COLO668 (cell line): ENCODE measurements around the gene GRPEL2.

Experiments
- DNase-seq: peaks from one replicate; lab custom pipeline; 2025; ENCODE audit not compliant: unreplicated experiment; lab: John Stamatoyannopoulos, UW

The GRPEL2 gene, protein sequence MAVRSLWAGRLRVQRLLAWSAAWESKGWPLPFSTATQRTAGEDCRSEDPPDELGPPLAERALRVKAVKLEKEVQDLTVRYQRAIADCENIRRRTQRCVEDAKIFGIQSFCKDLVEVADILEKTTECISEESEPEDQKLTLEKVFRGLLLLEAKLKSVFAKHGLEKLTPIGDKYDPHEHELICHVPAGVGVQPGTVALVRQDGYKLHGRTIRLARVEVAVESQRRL

GRCh38 chr5:149345147-149345891 is at the start of gene GRPEL2:
Gene GRPEL2, plus strand, starts transcription at chr5:149345499. Its CDS starts 41 bp downstream, at chr5:149345540.
- DNase-seq = peak; percentile 93

DNA sequence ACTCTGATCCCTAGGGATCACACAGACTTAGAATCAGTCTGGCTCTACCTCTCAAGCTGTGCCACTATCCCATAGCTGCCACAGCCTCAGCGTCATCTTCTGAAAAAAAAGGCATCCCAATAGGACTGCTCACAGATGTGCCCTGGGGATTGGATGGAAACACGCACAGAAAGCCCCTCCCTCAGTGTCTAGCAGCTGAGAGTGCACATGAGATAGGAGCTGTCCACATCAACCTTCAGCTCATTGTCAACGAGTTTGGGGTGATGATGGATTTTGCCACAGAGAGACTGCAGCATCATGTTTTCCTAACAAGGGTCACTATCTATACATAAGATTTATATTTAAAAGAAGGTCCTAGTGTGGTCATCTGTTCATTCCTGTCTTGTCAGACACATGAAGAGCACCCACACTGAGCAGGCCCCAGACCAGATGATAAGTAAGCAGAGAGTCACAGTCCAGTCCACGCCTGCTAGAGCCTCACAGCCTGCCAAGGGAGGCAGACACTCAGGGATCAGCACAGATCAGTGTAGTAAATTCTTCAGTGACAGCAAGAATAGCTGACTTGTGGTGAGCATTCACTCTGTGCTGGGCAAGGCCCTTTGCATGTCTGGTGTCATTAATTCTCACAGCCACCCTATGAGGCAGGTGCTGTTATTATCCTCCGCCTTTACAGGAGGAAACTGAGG is 47.8 kb upstream of the GRPEL2 start:
- no peak for DNase-seq

DNA sequence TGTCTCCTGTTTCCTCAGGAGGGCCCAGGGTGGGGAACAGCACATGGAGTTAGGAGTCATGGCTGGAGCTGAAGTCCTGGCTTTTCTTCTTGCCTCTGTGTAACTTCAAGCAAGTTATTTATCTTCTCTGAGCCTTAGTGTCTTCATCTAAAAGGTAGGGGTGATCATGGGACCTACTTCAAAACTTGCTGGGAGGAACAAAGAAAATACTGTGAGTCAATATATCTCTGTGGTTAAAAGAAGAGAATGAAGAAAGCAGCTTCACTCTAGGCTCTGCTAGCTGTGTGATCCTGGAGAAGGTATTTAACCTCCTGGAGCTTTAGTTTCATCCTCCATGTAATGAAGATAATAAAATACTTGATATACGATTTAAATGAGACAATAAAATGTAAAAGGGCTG is 47.1 kb upstream of the GRPEL2 start:
- no peak for DNase-seq

GRCh38 chr5:149298842-149299404 is 46.4 kb upstream of the GRPEL2 start:
- no peak for DNase-seq

DNA sequence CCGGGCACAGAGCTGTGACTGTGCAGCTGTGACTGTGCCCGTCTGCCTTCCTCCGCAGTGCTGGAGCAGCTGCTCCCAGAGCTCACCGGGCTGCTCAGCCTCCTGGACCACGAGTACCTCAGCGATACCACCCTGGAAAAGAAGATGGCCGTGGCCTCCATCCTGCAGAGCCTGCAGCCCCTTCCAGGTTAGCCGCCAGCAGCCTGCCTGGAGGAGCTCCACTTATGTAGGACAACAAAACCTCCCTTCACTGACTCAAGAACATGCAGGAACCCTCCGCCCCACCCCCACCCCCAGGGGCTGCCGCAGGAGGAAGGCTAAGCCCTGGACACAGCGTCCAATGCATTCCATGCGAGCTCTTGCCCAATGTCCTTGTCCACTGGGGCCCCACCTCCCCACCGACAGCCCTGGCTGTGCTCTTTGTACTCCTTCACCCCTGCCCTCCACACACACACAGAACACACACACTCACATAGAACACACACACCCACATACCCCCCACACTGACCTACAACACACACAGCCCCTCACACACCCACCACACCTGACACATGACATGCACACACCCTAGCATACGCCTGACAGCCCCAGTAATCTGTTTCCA is 45.7 kb upstream of the GRPEL2 start:
- DNase-seq = no peak

DNA sequence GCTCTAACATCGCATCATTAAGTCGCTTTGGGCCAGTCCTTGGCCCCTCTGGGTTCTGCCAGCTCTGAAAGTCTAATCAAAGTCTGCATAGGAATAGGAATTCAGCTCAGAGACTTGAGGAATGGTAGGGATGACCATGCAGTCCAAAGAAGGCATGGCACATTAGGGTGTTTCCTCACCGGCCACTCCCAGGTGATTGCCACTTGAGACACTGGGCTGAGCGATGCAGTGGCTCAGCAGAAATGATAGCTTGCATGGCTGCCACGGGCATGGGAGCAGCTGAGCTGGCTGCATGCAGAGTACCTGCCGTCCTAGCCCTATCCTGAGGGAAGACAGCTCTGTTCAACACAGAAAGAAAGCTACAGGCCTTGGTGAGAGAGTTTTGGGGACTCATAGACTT is 44.9 kb upstream of the GRPEL2 start:
- DNase-seq = no peak

DNA sequence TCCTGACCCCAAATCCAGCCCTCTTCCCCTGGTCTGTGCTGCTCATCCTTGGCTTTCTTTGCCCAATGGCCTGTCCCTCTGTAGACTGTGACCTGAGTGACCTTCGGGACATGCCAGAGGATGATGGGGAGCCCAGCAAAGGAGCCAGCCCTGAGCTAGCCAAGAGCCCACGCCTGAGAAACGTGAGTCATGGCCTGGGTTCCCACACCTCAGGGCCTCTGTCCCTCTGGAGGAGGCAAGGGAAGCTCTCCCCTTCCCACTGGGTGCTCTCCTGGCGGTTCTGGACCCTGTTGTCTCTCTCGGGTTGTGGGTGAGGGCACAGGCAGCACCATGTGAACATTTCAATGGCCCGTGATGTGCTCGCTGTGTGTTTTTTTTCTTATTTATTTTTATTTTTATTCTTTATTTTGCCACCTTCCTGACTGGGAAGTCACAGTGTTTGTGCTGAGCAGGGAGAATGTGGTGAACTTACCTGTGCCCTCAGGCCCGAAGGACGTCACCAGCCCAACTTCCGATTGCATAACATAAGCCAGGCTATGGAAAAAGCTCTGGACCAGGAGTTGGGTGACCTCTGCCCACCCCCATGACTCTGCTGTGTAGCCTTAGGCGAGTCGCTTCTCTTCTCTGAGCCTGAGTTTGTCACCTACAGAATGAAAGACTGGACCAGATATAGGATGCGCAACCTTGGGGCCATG is 44.1 kb upstream of the GRPEL2 start:
- DNase-seq = no peak

DNA sequence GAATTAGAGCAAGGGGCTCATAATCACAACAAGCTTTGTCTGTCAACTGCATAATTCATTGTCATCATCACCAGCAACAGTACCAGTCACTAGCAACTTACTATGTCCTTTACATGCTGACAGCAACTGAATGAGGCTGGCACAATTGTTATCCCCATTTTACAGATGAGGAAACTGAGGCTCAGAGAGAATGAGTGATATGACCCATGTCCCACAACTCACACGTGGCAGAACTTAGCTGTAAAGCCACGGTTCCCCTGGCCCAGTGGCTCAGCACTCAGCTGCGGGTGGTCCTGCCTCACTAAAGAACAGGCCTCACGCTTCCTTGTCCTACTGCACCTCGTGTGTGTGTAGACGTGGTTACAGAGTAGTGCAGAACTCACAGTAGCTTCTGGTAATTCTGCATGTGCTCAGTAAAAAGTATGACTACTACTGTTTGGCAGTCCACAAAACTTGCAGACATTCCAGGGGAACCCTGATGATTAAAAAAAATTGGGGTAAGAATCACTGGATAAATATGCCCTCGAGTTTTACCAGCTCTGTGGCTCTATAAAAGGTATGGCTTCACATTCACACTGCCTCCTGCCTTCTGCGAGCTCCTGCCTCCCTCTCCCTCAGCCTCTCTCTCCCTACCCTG is 43.4 kb upstream of the GRPEL2 start:
- no peak for DNase-seq

DNA sequence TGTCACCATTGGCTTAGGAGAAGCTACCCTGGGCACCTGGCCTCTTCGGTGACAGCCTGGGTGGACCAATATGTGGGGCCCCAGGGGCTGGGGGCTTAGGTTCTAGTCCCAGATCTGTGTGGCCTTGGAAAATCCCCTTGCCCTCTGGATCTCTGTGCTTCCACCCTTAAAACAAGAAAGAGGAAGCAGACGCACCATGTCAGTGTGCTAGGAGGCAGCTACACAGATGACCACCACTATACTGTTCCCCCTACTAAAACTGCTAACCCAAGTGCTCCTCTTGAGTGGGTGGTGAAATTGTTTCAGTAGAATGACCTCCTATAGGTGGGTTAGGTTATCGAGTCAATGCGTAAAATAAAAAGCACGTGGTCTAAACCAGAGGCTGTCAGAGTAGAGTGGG is 42.7 kb upstream of the GRPEL2 start:
- DNase-seq = no peak

DNA sequence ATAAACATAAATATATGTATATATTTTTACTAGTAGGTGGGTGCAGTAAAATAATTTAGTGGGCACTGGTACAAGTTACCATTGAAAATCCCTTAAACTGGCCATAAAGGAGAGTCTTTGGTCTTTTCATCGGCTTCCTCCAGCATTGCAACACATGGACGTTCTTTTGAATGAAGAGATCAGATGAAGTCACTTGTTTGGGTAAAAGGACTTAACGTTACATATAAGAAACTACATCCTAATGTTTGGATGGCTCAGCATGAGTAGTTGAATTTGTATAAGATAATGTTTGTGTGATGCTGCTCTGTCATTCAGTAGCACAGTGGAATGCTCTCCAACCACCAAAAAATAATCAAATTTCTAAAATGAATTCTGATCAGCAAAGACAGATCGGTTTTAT is 42.1 kb upstream of the GRPEL2 start:
- DNase-seq = no peak

DNA sequence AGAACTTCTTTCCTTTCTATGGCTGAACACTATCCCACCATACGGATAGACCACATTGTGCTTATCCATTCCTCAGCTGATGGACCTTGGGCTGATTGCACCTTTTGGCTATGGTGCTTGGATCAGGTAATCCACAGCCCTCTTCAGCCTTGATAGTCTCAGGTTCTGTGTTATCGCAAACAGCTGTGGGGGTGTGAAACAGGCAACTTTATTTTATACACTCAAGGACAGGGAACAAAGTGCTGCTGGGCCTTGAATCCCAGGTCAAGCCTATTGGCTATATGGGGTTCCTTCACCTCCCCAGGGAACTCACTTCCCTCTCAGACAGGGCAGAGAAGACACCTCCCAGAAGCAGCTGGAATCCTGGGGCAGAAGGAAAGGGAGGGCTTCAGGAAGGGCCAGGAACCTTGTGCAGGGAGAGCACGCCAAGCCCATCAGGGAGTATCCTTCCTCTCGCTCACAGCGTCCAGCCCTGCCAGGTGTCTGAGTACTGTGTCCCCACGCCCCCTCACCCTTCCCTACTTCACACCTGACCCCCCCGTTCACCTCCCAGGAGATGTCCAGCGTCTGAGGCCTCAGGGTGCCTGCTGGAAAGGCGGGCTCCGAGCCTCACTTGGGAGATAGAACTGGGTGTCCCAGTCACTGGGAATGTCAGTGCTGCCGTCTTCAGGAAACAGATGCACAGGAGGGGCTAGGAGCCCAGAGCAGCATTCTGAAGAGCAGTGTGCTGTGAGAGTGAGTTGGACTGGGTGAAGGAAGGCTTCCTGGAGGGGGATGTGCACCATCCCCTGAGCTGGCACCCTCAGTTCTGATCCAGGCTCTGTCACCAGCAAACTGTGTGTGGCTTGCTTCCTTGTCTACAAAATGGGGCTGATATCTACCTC is 40.9 kb upstream of the GRPEL2 start:
- DNase-seq = no peak

DNA sequence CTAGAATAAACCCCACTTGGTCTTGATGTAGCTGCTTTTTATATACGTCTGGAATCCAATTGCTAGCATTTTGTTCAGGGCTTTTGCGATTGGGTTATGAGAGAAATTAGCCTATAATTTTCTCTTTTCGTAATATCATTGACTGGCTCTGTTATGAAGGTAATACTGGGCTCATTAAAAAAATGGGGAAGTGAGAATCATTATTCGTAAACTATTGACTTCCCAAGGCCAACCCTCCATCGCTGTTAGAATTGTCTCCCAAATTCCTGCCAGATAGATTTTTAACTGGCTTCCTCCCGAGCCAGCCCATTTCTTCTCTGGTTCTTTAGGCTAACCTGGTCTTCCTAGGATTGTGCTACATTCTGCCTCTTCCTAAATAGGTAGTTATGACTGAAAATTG is 35.9 kb upstream of the GRPEL2 start:
- no peak for DNase-seq

DNA sequence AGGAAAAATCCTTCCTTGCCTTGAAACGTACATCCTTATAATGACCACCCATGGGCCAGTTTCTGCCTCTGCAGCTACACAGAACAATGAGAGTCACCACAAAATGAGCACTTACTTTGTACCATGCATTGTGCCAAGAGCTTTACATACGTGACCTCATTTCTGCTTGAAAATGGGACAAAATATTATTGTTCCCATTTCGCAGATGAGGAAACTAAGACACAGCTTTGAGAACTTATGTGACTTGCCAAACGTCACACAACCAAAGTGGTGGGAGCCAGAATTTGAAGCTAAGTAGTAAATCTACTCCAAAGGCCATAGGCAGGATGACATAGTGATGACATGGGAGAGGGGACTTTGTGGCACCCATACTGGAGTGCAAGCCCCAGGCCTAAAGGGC is 34.8 kb upstream of the GRPEL2 start:
- no peak for DNase-seq

GRCh38 chr5:149310947-149311658 is 34.2 kb upstream of the GRPEL2 start:
- no peak for DNase-seq

GRCh38 chr5:149313151-149313841 is 32.0 kb upstream of the GRPEL2 start:
- peak; percentile 16 for DNase-seq

DNA sequence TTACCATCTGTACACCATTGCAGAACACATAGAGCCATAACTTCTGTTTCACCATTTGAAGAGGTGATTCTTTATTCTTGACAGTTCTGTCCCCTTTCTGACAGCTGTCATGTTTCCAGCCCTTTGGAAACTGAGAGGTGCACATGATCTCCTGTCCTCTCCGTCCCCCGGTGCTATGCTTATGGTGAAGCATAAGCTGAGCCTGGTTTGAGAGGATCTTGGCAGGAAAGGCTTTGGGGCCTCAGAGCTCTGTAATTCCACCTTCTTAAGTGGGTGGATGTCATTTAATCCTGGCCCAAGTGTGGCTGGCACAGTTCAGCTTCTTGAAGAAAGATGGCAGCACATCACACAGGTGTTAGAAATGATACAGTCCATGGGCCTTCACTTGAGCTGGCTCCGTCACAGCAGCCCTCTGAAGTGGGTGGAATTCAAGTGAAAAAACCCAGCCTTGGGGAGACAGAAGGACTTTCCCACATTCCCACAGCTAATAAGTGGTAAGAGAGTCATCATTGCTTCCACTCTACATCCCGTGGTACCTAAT is 30.7 kb upstream of the GRPEL2 start:
- DNase-seq = no peak

- DNase-seq = no peak
These were observed 29.5 kb upstream of the GRPEL2 start for GRCh38 chr5:149315753-149316152.
